SK-N-SH (cell line): ENCODE data around the gene KAT6B. TPM values are rescaled to one million over a fixed set of nuclear protein-coding genes. Genes with fewer than 3 reads are reported as not detected.

Experiments
- CTCF ChIA-PET: fragments of 300-600, 350-600 bp; formaldehyde crosslinking; extraction: SDS; loops from one replicate; lab custom pipeline; 2021; lab: Yijun Ruan, JAX
- POLR2A ChIA-PET: fragments of 350-600 bp; sonication (Branson Sonifier 250); formaldehyde crosslinking; extraction: SDS; loops from one replicate; lab custom pipeline; 2020; ENCODE audit warnings: antibody characterized with exemption, inconsistent platforms; lab: Yijun Ruan, JAX
- DNase-seq: peaks from one replicate; pipeline ENCODE4 v3.0.0; 2012
- H2AFZ ChIP-seq: fragments of 200-600 bp; sonication (generic); 2 replicates; pipeline ENCODE4 v1.8.1; 2016; ENCODE audit warnings: antibody characterized with exemption, mild to moderate bottlenecking, low read depth
- H3F3A ChIP-seq: fragments of 200-600 bp; sonication (generic); replicated peaks from 2 replicates; pipeline ENCODE3; 2016; ENCODE audit warnings: antibody characterized with exemption, mild to moderate bottlenecking; ENCODE audit not compliant: insufficient read depth
- H3K27ac ChIP-seq, 2 experiments: fragments of 200-500 bp in 1 of 2; fragments of 200-600 bp in 1 of 2; sonication (Bioruptor generic) in 1 of 2; sonication (generic), shearing (Covaris generic) in 1 of 2; 2 replicates each; pipeline versions ENCODE4 v1.5.1 to v1.6.1; 2014 to 2016; ENCODE audit warnings: low read depth in 2 of 2, inconsistent platforms in 1 of 2, low read length in 1 of 2, mild to moderate bottlenecking in 1 of 2, mixed read lengths in 1 of 2
- H3K27me3 ChIP-seq: fragments of 200-600 bp; sonication (generic), shearing (Covaris generic); 2 replicates; pipeline ENCODE4 v1.6.1; 2016; ENCODE audit warnings: mixed run types; ENCODE audit not compliant: insufficient read depth
- H3K36me3 ChIP-seq, 2 experiments: fragments of 200-500 bp in 1 of 2; fragments of 200-600 bp in 1 of 2; sonication (Bioruptor generic) in 1 of 2; sonication (generic) in 1 of 2; replicated peaks in 1 of 2; 2 replicates each; pipeline versions ENCODE3 to v1.5.1; 2014 to 2016; ENCODE audit warnings: low read length in 1 of 2, mild to moderate bottlenecking in 1 of 2; ENCODE audit not compliant: insufficient read depth in 2 of 2, control insufficient read depth in 1 of 2
- H3K4me1 ChIP-seq, 2 experiments: fragments of 200-500 bp in 1 of 2; fragments of 200-600 bp in 1 of 2; sonication (Bioruptor generic) in 1 of 2; sonication (generic), shearing (Covaris generic) in 1 of 2; 2 replicates each; pipeline versions ENCODE4 v1.5.1 to v1.6.1; 2014 to 2016; ENCODE audit warnings: low read depth in 1 of 2, low read length in 1 of 2, mixed run types in 1 of 2; ENCODE audit not compliant: insufficient read depth in 2 of 2, control insufficient read depth in 1 of 2
- H3K4me2 ChIP-seq: fragments of 200-600 bp; sonication (generic), shearing (Covaris generic); 2 replicates; pipeline ENCODE4 v1.6.1; 2017; ENCODE audit warnings: mixed run types
- H3K4me3 ChIP-seq, 2 experiments: fragments of 200-500 bp in 1 of 2; fragments of 200-600 bp in 1 of 2; sonication (Bioruptor generic) in 1 of 2; sonication (generic), shearing (Covaris generic) in 1 of 2; 2 replicates each; pipeline versions ENCODE4 v1.5.1 to v1.8.1; 2014 to 2016; ENCODE audit warnings: low read depth in 2 of 2, inconsistent platforms in 1 of 2, low read length in 1 of 2, mild to moderate bottlenecking in 1 of 2, mixed read lengths in 1 of 2, moderate library complexity in 1 of 2
- H3K79me2 ChIP-seq: fragments of 200-600 bp; sonication (generic); 2 replicates; pipeline ENCODE4 v1.8.1; 2017; ENCODE audit warnings: mild to moderate bottlenecking; ENCODE audit not compliant: insufficient read depth
- H3K9ac ChIP-seq: fragments of 200-600 bp; sonication (generic); 2 replicates; pipeline ENCODE4 v1.6.1; 2017; ENCODE audit warnings: mixed run types
- H3K9me2 ChIP-seq: fragments of 200-600 bp; sonication (generic); 2 replicates; pipeline ENCODE4 v1.6.1; 2017; ENCODE audit warnings: mixed run types
- H3K9me3 ChIP-seq: fragments of 200-600 bp; sonication (generic); 2 replicates; pipeline ENCODE4 v1.6.1; 2017; ENCODE audit warnings: mixed run types, mild to moderate bottlenecking, moderate library complexity
- H4K20me1 ChIP-seq: fragments of 200-600 bp; sonication (generic); 2 replicates; pipeline ENCODE4 v1.6.1; 2017; ENCODE audit warnings: mild to moderate bottlenecking, mixed run types; ENCODE audit not compliant: insufficient read depth
- ELF1 ChIP-seq: IDR thresholded peaks from 2 replicates; pipeline ENCODE4 v1.4.0; 2012
- FOSL2 ChIP-seq: IDR thresholded peaks from 2 replicates; pipeline ENCODE4 v1.4.0; 2012; ENCODE audit warnings: low read depth, mild to moderate bottlenecking, moderate library complexity, borderline replicate concordance
- GABPA ChIP-seq: IDR thresholded peaks from 2 replicates; pipeline ENCODE4 v1.4.0; 2012; ENCODE audit warnings: low read depth, mild to moderate bottlenecking
- GATA2 ChIP-seq: sonication (generic); formaldehyde crosslinking; IDR thresholded peaks from 2 replicates; pipeline ENCODE4 v1.5.0; 2020; ENCODE audit warnings: mild to moderate bottlenecking, missing genetic modification reagents
- JUND ChIP-seq: IDR thresholded peaks from 2 replicates; pipeline ENCODE4 v1.4.0; 2012
- POLR2AphosphoS5 ChIP-seq: IDR thresholded peaks from 2 replicates; pipeline ENCODE4 v1.6.1; 2012; ENCODE audit warnings: low read depth, low read length
- TCF12 ChIP-seq: IDR thresholded peaks from 2 replicates; pipeline ENCODE4 v1.4.0; 2012
- YY1 ChIP-seq: IDR thresholded peaks from 2 replicates; pipeline ENCODE4 v1.4.0; 2012; ENCODE audit warnings: low read depth, mild to moderate bottlenecking
- WGBS: methylation state at CpG from one replicate; pipeline ENCODE4 v1.1.6; 2017; ENCODE audit warnings: low lambda C conversion rate; 5-methylcytosine and 5-hydroxymethylcytosine counted together
- polyA plus RNA-seq, 3 experiments: library from polyadenylated mRNA; depleted of rRNA; stranded (reverse); fragments of >200 nt; gene quantifications; 2 replicates each; pipeline ENCODE4 v1.2.3, GENCODE V29; 2012
- TF ChIP-seq, protein P1 (sequence below): fragments of 150-350 bp; IDR thresholded peaks from 2 replicates; pipeline ENCODE4 v1.6.1; 2017; ENCODE audit warnings: antibody characterized with exemption, low read length, low read depth, borderline replicate concordance
- TF ChIP-seq, protein P2 (sequence below): IDR thresholded peaks from 2 replicates; pipeline ENCODE4 v1.4.0; 2012; ENCODE audit warnings: low read depth, borderline replicate concordance

Gene KAT6B
- polyA plus RNA-seq, 1 of the 3 experiments (the other 2 are of a cell fraction): 4.3 TPM

DNA sequence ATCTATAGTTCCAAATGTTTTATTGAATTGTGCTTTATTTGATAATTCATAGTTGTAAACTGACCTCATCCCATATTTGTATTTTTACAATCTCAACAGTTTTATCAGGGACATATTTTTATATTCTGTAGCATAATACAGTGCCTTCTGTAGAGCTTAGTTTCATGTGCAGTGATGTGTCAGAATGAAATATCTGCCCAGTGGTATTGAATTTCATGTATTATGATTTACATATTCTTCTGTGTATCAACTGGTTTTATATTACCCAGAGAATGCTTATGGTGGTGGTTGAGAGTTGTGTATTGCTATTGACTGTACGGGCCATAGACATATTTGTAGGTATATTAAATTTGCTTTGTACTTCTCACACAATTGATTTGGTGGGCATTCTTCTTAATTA is 89.9 kb downstream of the KAT6B start:
- no peaks in the 10 kb centered on the region; the same call in 1 of the 2 replicates for H3K9me3 ChIP-seq
- POLR2A ChIA-PET: no interaction called here
- no peak for DNase-seq
- TF ChIP-seq TCF12: no peak
- TF ChIP-seq, protein P1, sequence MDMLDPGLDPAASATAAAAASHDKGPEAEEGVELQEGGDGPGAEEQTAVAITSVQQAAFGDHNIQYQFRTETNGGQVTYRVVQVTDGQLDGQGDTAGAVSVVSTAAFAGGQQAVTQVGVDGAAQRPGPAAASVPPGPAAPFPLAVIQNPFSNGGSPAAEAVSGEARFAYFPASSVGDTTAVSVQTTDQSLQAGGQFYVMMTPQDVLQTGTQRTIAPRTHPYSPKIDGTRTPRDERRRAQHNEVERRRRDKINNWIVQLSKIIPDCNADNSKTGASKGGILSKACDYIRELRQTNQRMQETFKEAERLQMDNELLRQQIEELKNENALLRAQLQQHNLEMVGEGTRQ: no peak
- TF ChIP-seq, protein P2, sequence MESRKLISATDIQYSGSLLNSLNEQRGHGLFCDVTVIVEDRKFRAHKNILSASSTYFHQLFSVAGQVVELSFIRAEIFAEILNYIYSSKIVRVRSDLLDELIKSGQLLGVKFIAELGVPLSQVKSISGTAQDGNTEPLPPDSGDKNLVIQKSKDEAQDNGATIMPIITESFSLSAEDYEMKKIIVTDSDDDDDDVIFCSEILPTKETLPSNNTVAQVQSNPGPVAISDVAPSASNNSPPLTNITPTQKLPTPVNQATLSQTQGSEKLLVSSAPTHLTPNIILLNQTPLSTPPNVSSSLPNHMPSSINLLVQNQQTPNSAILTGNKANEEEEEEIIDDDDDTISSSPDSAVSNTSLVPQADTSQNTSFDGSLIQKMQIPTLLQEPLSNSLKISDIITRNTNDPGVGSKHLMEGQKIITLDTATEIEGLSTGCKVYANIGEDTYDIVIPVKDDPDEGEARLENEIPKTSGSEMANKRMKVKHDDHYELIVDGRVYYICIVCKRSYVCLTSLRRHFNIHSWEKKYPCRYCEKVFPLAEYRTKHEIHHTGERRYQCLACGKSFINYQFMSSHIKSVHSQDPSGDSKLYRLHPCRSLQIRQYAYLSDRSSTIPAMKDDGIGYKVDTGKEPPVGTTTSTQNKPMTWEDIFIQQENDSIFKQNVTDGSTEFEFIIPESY: no peak
- TF ChIP-seq FOSL2: no peak
- TF ChIP-seq ELF1: no peak
- TF ChIP-seq GATA2 (CRISPR knock-in tag): no peak
- no peak for TF ChIP-seq YY1
- no peak for TF ChIP-seq GABPA
- TF ChIP-seq, all 33 proteins: peak for 0
- Histone ChIP-seq H4K20me1 (peaks cover 15% of the 10 kb centered on the region), H3K27ac (no peak overlapping the region), H3K4me3 (no peak overlapping the region), H3K4me1 (peaks cover 0 to 6% of the 10 kb centered on the region in 2 experiments; a peak in 2 of 4 replicates), H3K9ac (no peak overlapping the region), H3K36me3 (peaks cover 0 to 16% of the 10 kb centered on the region in 2 experiments), H3F3A (no peaks in the 10 kb centered on the region), H3K27me3 (no peaks in the 10 kb centered on the region), H3K79me2 (peaks cover 75% of the 10 kb centered on the region), H3K9me2 (no peaks in the 10 kb centered on the region), H2AFZ (no peak overlapping the region), H3K4me2 (no peak overlapping the region)
- CTCF ChIA-PET: interaction anchor here (1.0 kb wide), 1 partner anchor 12 kb away, joined by 4 read pairs; no protein-coding TSS in a partner anchor
- WGBS: 96% methylated on average over 1 of the region's 1 CpG

DNA sequence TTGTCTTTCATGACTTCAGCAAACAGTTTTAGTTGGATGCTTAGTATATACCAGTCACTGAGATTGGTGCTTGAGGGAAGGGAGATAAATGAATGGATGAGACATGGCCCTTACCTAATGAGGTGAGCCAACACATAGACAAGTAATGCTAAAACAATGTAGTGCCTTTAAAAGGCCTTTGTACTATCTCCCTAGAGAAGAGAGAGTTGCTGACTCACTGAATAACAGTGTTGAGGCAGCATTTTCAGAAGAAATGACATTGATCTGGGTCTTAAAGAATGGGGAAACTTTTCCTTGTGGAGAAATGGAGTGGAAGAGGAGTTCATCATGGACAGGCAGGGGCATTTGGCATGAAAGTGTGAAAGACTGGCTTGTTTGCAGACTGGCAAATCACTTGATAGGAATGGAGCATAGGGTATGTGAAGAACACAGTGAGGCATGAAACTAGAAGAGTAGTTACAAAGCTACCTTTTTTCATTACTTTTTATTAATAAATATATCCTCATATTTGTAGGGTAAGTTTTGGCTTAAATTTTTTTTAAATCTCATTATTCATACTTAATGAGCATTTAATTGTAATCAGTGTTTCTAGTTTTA is 91.2 kb downstream of the KAT6B start:
- TF ChIP-seq, protein P2: no peak
- TF ChIP-seq TCF12: 0 out of 2 replicates have a peak, but pooled peaks have one; percentile 19
- peak; percentile 29; the same call in 1 of the 2 replicates for TF ChIP-seq POLR2AphosphoS5
- peak; percentile 65; the same call in 1 of the 2 replicates for TF ChIP-seq FOSL2
- peak; percentile 61 for TF ChIP-seq JUND
- no peak for TF ChIP-seq YY1
- Histone ChIP-seq H3K9me2 (no peaks in the 10 kb centered on the region), H3K9ac (no peak overlapping the region), H3K4me3 (no peak overlapping the region), H2AFZ (no peak overlapping the region), H3K79me2 (peaks cover 77% of the 10 kb centered on the region), H3K9me3 (no peaks in the 10 kb centered on the region; the same call in 1 of the 2 replicates), H3K27me3 (no peaks in the 10 kb centered on the region), H3K36me3 (peaks cover 0 to 16% of the 10 kb centered on the region in 2 experiments), H3F3A (no peaks in the 10 kb centered on the region), H3K27ac (peak overlapping the region in 1 of 2 experiments; percentile 47; a peak in 2 of 4 replicates), H3K4me1 (peaks cover 8 to 17% of the 10 kb centered on the region in 2 experiments), H4K20me1 (peaks cover 12% of the 10 kb centered on the region), H3K4me2 (no peak overlapping the region)
- POLR2A ChIA-PET: no interaction called here
- CTCF ChIA-PET: no interaction called here
- DNase-seq: no peak
